ENCODE measurements around the gene POLQ.

- TF ChIP-seq CTCF (conservative IDR thresholded peaks at IDR 0.05; ENCODE audit: low read depth, low read length): no peak
- no peak for TF ChIP-seq EZH2 (IDR thresholded peaks at IDR 0.05; ENCODE audit: borderline replicate concordance, low read depth, low read length, poor library complexity, severe bottlenecking)
Observed at GRCh38 chr3:121584418-121584817, 38.6 kb upstream of the POLQ start.
